Ovary (tissue), 9 donors: ENCODE data around the gene GLRA1. TPM values are rescaled to one million over a fixed set of nuclear protein-coding genes. Genes with fewer than 3 reads are reported as not detected.

ENCODE experiments used
- DNase-seq, 5 donors: peaks; one replicate each; pipeline ENCODE4 v3.0.0-alpha.2; 2019 to 2020
- H3K27ac ChIP-seq, 2 donors: fragments of 200-600 bp; one replicate each; pipeline versions ENCODE4 v1.5.1 to v1.8.0; 2019 to 2022
- H3K27me3 ChIP-seq: fragments of 200-600 bp; one replicate; pipeline ENCODE4 v1.8.0; 2022
- H3K36me3 ChIP-seq: fragments of 200-600 bp; sonication (generic); one replicate; pipeline ENCODE4 v1.5.1; 2019
- H3K4me1 ChIP-seq: one replicate; pipeline ENCODE4 v1.8.1; 2013; ENCODE audit warnings: mild to moderate bottlenecking, moderate library complexity; ENCODE audit not compliant: insufficient read depth
- H3K4me3 ChIP-seq: fragments of 200-600 bp; sonication (generic); one replicate; pipeline ENCODE4 v1.5.1; 2017
- H3K9me3 ChIP-seq, 2 donors: fragments of 200-600 bp in 1 of 2; sonication (generic) in 1 of 2; one replicate each; pipeline versions ENCODE4 v1.5.1 to v1.8.1; 2013 to 2019; ENCODE audit warnings: mild to moderate bottlenecking in 1 of 2, moderate library complexity in 1 of 2
- EP300 ChIP-seq: sonication (generic); formaldehyde crosslinking; IDR thresholded peaks from one replicate; pipeline ENCODE4 v1.6.1; 2017; ENCODE audit warnings: antibody characterized with exemption
- POLR2A ChIP-seq: fragments of 450-650 bp; IDR thresholded peaks from one replicate; pipeline ENCODE4 v1.6.1; 2017; ENCODE audit warnings: antibody characterized with exemption, mild to moderate bottlenecking, moderate library complexity
- WGBS, 3 donors: extraction: QIAGEN DNeasy Blood & Tissue Kit in 1 of 3; methylation state at CpG; one replicate each; pipeline versions ENCODE4 v1.1.5 to v1.1.7; 2013 to 2017; 5-methylcytosine and 5-hydroxymethylcytosine counted together
- intact Hi-C, 4 donors: fragments of 100-400 bp; cut with DNase I; formaldehyde crosslinking; loops; one replicate each; pipeline versions ENCODE4 v1.11.0 to v1.15.1; 2022 to 2023
- polyA plus RNA-seq, 2 donors: library from polyadenylated mRNA; stranded (reverse); fragments of 200-250 nt in 1 of 2; fragments of 350-450 nt in 1 of 2; fragmentation: Illumina TruSeq in 1 of 2; extraction: RNeasy Lipid Tissue Mini Kit (QIAGEN cat#74804) in 1 of 2; gene quantifications; one replicate each; pipeline ENCODE4 v1.2.3, GENCODE V29; 2013 to 2014
- total RNA-seq, 7 donors: library from RNA; depleted of rRNA in 2 of 7; stranded (reverse); fragments of >200 nt in 2 of 7; fragmentation: NEBNext Ultra II Directional in 3 of 7; extraction: Animal tissue kit (Norgen Biotek cat#: 25700) in 3 of 7; gene quantifications; one replicate each; pipeline versions ENCODE4 v1.1.0 to v1.2.4, GENCODE V29; 2016 to 2023
- TF ChIP-seq, protein P1 (sequence below), 3 donors: fragments of 450-650 bp in 2 of 3; fragments of 200-600 bp in 1 of 3; IDR thresholded peaks; one replicate each; pipeline versions ENCODE4 v1.5.1 to v1.8.0; 2016 to 2022; ENCODE audit warnings: antibody characterized with exemption in 3 of 3, mild to moderate bottlenecking in 1 of 3
- donor health status: DM: no; HTN: no; CAD: no; lungs with moderate emphysema.
- donor health status: DM: no; HTN: no; CAD: no.
- donor health status: Bipolar disorder and iron deficiency.
- donor health status: DM: yes; HTN: yes; CAD: no.
- donor health status: DM: no; HTN: no; CAD: no.
- donor health status: DM: yes; HTN: yes; CAD: no.

The GLRA1 gene
- total and polyA plus RNA-seq, 9 donors, result not detected

DNA sequence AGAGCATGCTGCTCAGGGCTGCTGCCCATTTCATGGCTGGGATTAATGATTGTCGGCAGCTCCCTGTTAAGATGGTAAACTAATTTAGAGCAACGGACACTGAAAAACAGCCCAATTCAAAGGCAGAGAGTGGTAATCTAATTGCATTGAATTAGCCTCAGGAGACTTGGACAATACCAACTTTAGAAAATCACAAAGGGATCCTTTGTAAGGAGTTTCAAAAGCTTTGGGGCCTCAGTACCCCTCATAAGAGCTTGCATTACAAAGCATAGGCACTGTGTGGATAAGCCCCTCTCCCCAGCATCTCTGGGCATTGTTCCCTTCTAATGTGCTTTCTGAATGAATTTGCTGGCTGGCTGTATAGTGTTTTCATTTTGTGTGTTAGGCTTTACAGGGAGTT lies 6.7 kb downstream of the GLRA1 start:
- Histone ChIP-seq H3K36me3 (no peaks in the 10 kb centered on the region), H3K4me3 (no peak overlapping the region), H3K27me3 (no peaks in the 10 kb centered on the region), H3K27ac (no peak overlapping the region), H3K4me1 (no peaks in the 10 kb centered on the region), H3K9me3 (no peaks in the 10 kb centered on the region)
- WGBS, 3 donors, result 38 to 58% (median 51%) methylated on average over 2 of the region's 2 CpGs
- DNase-seq, result no peak
- TF ChIP-seq EP300 (no peak), POLR2A (no peak)
- TF ChIP-seq, protein P1, sequence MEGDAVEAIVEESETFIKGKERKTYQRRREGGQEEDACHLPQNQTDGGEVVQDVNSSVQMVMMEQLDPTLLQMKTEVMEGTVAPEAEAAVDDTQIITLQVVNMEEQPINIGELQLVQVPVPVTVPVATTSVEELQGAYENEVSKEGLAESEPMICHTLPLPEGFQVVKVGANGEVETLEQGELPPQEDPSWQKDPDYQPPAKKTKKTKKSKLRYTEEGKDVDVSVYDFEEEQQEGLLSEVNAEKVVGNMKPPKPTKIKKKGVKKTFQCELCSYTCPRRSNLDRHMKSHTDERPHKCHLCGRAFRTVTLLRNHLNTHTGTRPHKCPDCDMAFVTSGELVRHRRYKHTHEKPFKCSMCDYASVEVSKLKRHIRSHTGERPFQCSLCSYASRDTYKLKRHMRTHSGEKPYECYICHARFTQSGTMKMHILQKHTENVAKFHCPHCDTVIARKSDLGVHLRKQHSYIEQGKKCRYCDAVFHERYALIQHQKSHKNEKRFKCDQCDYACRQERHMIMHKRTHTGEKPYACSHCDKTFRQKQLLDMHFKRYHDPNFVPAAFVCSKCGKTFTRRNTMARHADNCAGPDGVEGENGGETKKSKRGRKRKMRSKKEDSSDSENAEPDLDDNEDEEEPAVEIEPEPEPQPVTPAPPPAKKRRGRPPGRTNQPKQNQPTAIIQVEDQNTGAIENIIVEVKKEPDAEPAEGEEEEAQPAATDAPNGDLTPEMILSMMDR (IDR thresholded peaks at IDR 0.05), result no peak
- intact Hi-C loops, result no loop called here

DNA sequence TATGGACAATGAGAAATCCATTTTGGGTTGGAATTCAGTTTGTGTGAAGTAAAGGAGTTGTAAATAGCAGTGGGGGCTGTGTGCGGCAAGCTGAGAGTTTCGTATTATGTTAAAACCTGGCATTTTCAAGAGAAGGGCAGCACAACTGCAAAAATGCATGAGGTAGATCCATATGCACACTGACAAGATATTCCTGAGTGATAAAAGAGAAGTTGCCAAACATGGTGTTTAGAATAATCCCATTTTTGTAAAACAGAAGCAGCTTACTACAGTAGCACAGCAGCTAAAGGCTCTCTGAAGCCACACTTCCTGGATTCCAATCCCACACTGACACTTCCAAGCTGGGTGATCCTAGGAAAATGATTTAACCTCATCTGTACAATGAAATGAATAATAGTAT lies 11.2 kb downstream of the GLRA1 start:
- H3K9me3 ChIP-seq, result no peaks in the 10 kb centered on the region
- WGBS, 3 donors, result 88 to 89% (median 88%) methylated on average over 2 of the region's 2 CpGs
- DNase-seq, result no peak
- H3K27ac ChIP-seq, result no peak overlapping the region
- H3K27me3 ChIP-seq, result no peaks in the 10 kb centered on the region
- no peaks in the 10 kb centered on the region for H3K4me1 ChIP-seq
- H3K36me3 ChIP-seq, result no peaks in the 10 kb centered on the region
- TF ChIP-seq POLR2A (no peak), EP300 (no peak)
- TF ChIP-seq, protein P1 (IDR thresholded peaks at IDR 0.05), result no peak
- H3K4me3 ChIP-seq, result no peak overlapping the region
- intact Hi-C loops, result no loop called here

DNA sequence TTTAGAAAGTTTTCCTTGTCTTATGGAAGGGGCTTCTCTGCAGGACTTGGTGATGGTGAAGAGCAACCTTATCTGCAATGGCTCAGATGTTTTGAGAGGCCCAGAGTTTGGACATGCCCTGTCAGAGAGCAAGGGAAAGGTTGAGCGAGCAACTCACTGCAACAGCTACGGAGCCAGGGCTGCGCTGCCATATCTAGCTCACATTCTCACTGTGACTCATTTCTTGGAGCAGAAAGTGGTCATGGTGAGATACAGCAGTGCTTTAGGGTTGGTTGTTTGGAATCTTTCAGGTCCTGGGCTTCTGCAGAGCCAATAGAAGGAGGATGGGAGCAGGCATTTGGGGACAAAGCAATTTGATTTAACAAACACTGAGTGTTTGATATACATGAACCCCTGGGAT lies 12.3 kb downstream of the GLRA1 start:
- Histone ChIP-seq H3K36me3 (no peaks in the 10 kb centered on the region), H3K9me3 (no peaks in the 10 kb centered on the region), H3K4me3 (no peak overlapping the region), H3K27me3 (no peaks in the 10 kb centered on the region), H3K27ac (no peak overlapping the region), H3K4me1 (no peaks in the 10 kb centered on the region)
- intact Hi-C loops, result no loop called here
- DNase-seq, result no peak
- WGBS, 3 donors, result 53 to 72% (median 65%) methylated on average over 3 of the region's 3 CpGs
- TF ChIP-seq POLR2A, result no peak
- no peak for TF ChIP-seq EP300
- TF ChIP-seq, protein P1 (IDR thresholded peaks at IDR 0.05), result no peak

DNA sequence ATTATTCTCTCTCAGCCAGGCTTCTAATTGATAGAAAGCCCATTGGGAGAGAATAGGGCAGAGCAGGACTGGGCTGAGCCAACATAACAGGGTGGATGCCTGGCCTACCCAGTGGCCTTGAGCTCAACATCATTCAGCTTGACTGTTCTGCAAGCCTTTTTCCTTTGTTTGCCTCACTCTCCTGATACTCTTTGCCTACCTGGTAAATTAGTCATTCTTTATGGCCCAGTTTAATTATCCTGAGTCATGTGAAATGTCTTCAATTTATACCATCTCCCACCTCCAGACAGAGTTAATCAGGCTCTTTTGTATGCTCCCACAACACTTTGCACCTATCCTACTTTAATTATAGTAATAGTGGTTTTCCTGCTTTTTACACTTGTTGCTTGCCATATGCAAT lies 13.6 kb downstream of the GLRA1 start:
- Histone ChIP-seq H3K9me3 (no peaks in the 10 kb centered on the region), H3K4me3 (no peak overlapping the region), H3K27ac (no peak overlapping the region), H3K36me3 (no peaks in the 10 kb centered on the region), H3K27me3 (no peaks in the 10 kb centered on the region), H3K4me1 (no peaks in the 10 kb centered on the region)
- DNase-seq, result no peak
- intact Hi-C loops, result no loop called here
- TF ChIP-seq POLR2A (no peak), EP300 (no peak)
- TF ChIP-seq, protein P1 (IDR thresholded peaks at IDR 0.05), result no peak

DNA sequence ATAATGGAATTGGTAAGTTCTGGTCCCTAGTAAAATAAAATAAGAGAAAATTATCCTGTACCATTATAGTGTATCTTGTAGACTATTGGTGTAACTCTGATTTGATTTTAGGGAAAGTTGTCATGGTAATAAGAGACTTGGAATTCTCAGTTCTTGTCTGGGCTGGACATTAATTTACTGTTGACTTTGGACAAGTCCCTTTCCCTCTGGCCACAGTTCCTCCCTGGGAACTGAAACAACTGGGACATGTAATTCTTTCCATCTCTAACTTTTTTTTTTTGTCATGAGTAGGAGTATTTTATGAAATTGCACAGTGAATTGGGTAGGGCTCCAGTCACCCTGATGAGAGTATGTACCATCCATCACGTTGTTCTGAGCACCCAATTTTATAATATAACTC lies 15.0 kb downstream of the GLRA1 start:
- 52 to 78% (median 60%) methylated on average over 1 of the region's 1 CpG for WGBS, 3 donors
- Histone ChIP-seq H3K27ac (no peak overlapping the region), H3K4me1 (no peaks in the 10 kb centered on the region), H3K27me3 (no peaks in the 10 kb centered on the region), H3K36me3 (no peaks in the 10 kb centered on the region), H3K9me3 (no peaks in the 10 kb centered on the region), H3K4me3 (no peak overlapping the region)
- DNase-seq, result no peak
- intact Hi-C loops, result no loop called here
- TF ChIP-seq, protein P1 (IDR thresholded peaks at IDR 0.05), result no peak
- TF ChIP-seq POLR2A (no peak), EP300 (no peak)
